SK-N-SH treated with all-trans-retinoic acid at 6 μM for 48 hours (cell line): Measurements from ENCODE around the gene ASIC4.

Experiments used
- ARNTL ChIP-seq: fragments of 450-650 bp; formaldehyde crosslinking; IDR thresholded peaks from 2 replicates; pipeline ENCODE4 v1.5.0; 2020; ENCODE audit warnings: low read depth, mild to moderate bottlenecking, moderate library complexity, borderline replicate concordance
- CSDC2 ChIP-seq: fragments of 250-450 bp; sonication (Bioruptor Pico); IDR thresholded peaks from 2 replicates; pipeline ENCODE4 v1.5.0; 2020; ENCODE audit warnings: mild to moderate bottlenecking, moderate library complexity
- PPARA ChIP-seq: fragments of 250-450 bp; sonication (Bioruptor Pico); IDR thresholded peaks from 2 replicates; pipeline ENCODE4 v1.5.0; 2020; ENCODE audit warnings: mild to moderate bottlenecking, borderline replicate concordance
- RARB ChIP-seq: fragments of 250-450 bp; sonication (Bioruptor Pico); IDR thresholded peaks from 2 replicates; pipeline ENCODE4 v1.8.0; 2021; ENCODE audit warnings: mild to moderate bottlenecking, moderate library complexity
- ZFP3 ChIP-seq: fragments of 250-450 bp; sonication (Bioruptor Pico); IDR thresholded peaks from 2 replicates; pipeline ENCODE4 v1.5.0; 2020; ENCODE audit warnings: mild to moderate bottlenecking, moderate library complexity
- ZNF565 ChIP-seq: fragments of 450-650 bp; formaldehyde crosslinking; conservative IDR thresholded peaks from 2 replicates; pipeline ENCODE4 v1.5.0; 2020; ENCODE audit warnings: low read depth, mild to moderate bottlenecking, moderate library complexity
- ZNF8 ChIP-seq: fragments of 450-650 bp; formaldehyde crosslinking; IDR thresholded peaks from 2 replicates; pipeline ENCODE4 v1.5.0; 2020; ENCODE audit warnings: mild to moderate bottlenecking, moderate library complexity
- TF ChIP-seq, protein P1 (sequence below): fragments of 250-450 bp; sonication (Bioruptor Pico); IDR thresholded peaks from 2 replicates; pipeline ENCODE4 v1.5.1; 2020; ENCODE audit warnings: low read depth, mild to moderate bottlenecking, moderate library complexity
- TF ChIP-seq, protein P2 (sequence below): fragments of 250-450 bp; sonication (Bioruptor Pico); IDR thresholded peaks from 2 replicates; pipeline ENCODE4 v1.8.0; 2020; ENCODE audit warnings: mild to moderate bottlenecking, moderate library complexity, borderline replicate concordance
- TF ChIP-seq, protein P3 (sequence below): fragments of 250-450 bp; sonication (Bioruptor Pico); IDR thresholded peaks from 2 replicates; pipeline ENCODE4 v1.5.1; 2021; ENCODE audit warnings: mild to moderate bottlenecking, moderate library complexity

DNA sequence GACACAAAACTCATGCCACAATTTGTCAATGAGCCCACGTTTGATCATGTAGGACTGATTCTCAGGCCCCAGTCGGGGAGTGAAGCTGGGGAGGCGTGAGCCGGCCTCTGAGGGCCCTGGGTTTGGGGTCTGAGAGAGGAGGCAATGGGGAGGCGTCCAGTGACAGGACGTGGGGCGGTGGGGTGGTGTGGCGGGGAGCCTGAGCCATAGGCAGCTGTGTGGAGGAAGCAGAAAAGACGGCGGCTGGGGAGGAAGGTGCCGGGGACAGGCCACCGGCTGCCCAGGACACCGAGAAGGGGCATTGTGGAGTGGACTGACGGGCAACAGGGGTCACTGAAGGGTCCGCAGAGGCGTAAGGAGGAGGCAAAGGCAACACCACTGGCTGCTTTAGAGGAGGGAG lies 22.1 kb downstream of the ASIC4 start:
- TF ChIP-seq RARB = no peak
- TF ChIP-seq, protein P1, sequence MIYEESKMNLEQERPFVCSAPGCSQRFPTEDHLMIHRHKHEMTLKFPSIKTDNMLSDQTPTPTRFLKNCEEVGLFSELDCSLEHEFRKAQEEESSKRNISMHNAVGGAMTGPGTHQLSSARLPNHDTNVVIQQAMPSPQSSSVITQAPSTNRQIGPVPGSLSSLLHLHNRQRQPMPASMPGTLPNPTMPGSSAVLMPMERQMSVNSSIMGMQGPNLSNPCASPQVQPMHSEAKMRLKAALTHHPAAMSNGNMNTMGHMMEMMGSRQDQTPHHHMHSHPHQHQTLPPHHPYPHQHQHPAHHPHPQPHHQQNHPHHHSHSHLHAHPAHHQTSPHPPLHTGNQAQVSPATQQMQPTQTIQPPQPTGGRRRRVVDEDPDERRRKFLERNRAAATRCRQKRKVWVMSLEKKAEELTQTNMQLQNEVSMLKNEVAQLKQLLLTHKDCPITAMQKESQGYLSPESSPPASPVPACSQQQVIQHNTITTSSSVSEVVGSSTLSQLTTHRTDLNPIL (CRISPR knock-in tag) = no peak
- no peak for TF ChIP-seq CSDC2 (CRISPR knock-in tag)
- no peak for TF ChIP-seq ZNF565 (CRISPR knock-in tag)
- TF ChIP-seq, protein P2, sequence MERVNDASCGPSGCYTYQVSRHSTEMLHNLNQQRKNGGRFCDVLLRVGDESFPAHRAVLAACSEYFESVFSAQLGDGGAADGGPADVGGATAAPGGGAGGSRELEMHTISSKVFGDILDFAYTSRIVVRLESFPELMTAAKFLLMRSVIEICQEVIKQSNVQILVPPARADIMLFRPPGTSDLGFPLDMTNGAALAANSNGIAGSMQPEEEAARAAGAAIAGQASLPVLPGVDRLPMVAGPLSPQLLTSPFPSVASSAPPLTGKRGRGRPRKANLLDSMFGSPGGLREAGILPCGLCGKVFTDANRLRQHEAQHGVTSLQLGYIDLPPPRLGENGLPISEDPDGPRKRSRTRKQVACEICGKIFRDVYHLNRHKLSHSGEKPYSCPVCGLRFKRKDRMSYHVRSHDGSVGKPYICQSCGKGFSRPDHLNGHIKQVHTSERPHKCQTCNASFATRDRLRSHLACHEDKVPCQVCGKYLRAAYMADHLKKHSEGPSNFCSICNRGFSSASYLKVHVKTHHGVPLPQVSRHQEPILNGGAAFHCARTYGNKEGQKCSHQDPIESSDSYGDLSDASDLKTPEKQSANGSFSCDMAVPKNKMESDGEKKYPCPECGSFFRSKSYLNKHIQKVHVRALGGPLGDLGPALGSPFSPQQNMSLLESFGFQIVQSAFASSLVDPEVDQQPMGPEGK (CRISPR knock-in tag) = no peak
- TF ChIP-seq, protein P3, sequence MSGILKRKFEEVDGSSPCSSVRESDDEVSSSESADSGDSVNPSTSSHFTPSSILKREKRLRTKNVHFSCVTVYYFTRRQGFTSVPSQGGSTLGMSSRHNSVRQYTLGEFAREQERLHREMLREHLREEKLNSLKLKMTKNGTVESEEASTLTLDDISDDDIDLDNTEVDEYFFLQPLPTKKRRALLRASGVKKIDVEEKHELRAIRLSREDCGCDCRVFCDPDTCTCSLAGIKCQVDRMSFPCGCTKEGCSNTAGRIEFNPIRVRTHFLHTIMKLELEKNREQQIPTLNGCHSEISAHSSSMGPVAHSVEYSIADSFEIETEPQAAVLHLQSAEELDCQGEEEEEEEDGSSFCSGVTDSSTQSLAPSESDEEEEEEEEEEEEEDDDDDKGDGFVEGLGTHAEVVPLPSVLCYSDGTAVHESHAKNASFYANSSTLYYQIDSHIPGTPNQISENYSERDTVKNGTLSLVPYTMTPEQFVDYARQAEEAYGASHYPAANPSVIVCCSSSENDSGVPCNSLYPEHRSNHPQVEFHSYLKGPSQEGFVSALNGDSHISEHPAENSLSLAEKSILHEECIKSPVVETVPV (CRISPR knock-in tag) = no peak
- no peak for TF ChIP-seq ARNTL (CRISPR knock-in tag)
- no peak for TF ChIP-seq ZNF8
- no peak for TF ChIP-seq ZFP3
- no peak for TF ChIP-seq PPARA
